Measurements from ENCODE around the gene MIEN1. TPM values are rescaled to one million over a fixed set of nuclear protein-coding genes. Genes with fewer than 3 reads are reported as not detected.

The MIEN1 gene
- total RNA-seq, 1 donor from 2014 or later: 38.9 TPM

- H3K27ac ChIP-seq (ENCODE audit: low read depth, low read length): peak overlapping the region; percentile 34
- no peak overlapping the region for H3K4me3 Mint-ChIP-seq (ENCODE audit: unreplicated experiment)
Measured at GRCh38 chr17:39754161-39754957, 24.0 kb upstream of the MIEN1 start.

GRCh38 chr17:39753514-39754160, 23.3 kb upstream of the MIEN1 start:
- H3K4me2 ChIP-seq (ENCODE audit: low read length): peak overlapping the region; percentile 91
- H2AFZ ChIP-seq (ENCODE audit: low read depth, low read length): peak overlapping the region; percentile 99
- peak overlapping the region; percentile 62 for H3K4me3 ChIP-seq (ENCODE audit: insufficient read depth, low read depth, low read length)
- peak overlapping the region; percentile 81 for H3K27ac Mint-ChIP-seq (ENCODE audit: unreplicated experiment)
- H3K4me3 Mint-ChIP-seq (ENCODE audit: unreplicated experiment): peak overlapping the region; percentile 62
- no peaks in the 10 kb centered on the region for H3K36me3 Mint-ChIP-seq (ENCODE audit: low read depth, unreplicated experiment)
- H3K9ac ChIP-seq (ENCODE audit: low read length): peak overlapping the region; percentile 79
- no peaks in the 10 kb centered on the region for H3K27me3 Mint-ChIP-seq (ENCODE audit: low read depth, unreplicated experiment)
- no peaks in the 10 kb centered on the region for H3K36me3 ChIP-seq (ENCODE audit: insufficient read depth, low read length)
- FAIRE-seq: no peak
- H3K4me1 ChIP-seq (ENCODE audit: insufficient read depth, low read length): peaks cover 19% of the 10 kb centered on the region
- no peaks in the 10 kb centered on the region for H3K9me3 ChIP-seq (ENCODE audit: insufficient read depth, low read depth, low read length)
- peaks cover 2% of the 10 kb centered on the region for H3K9me3 Mint-ChIP-seq (ENCODE audit: unreplicated experiment)
- H3K27me3 ChIP-seq (ENCODE audit: insufficient read depth, low read length): no peaks in the 10 kb centered on the region
- H3K4me1 Mint-ChIP-seq (ENCODE audit: low read depth, unreplicated experiment): peaks cover 41% of the 10 kb centered on the region
- no peaks in the 10 kb centered on the region for H3K79me2 ChIP-seq (ENCODE audit: insufficient read depth, low read length)
- no peak for DNase-seq (ENCODE audit: low read depth)
- no peaks in the 10 kb centered on the region for H4K20me1 ChIP-seq (ENCODE audit: insufficient read depth, low read length)
- TF ChIP-seq EZH2 (IDR thresholded peaks at IDR 0.05; ENCODE audit: insufficient read depth, low read length) (no peak), CTCF (IDR thresholded peaks at IDR 0.05; ENCODE audit: insufficient read depth, low read depth, low read length) (no peak)
- H3K27ac ChIP-seq (ENCODE audit: low read depth, low read length): peak overlapping the region; percentile 34

More at GRCh38 chr17:39754161-39754957, 24.0 kb upstream of the MIEN1 start:
- H2AFZ ChIP-seq (ENCODE audit: low read depth, low read length): peak overlapping the region; percentile 99
- no peaks in the 10 kb centered on the region for H3K9me3 ChIP-seq (ENCODE audit: insufficient read depth, low read depth, low read length)
- DNase-seq (ENCODE audit: low read depth): peak; percentile 46
- TF ChIP-seq EZH2 (IDR thresholded peaks at IDR 0.05; ENCODE audit: insufficient read depth, low read length) (no peak), CTCF (IDR thresholded peaks at IDR 0.05; ENCODE audit: insufficient read depth, low read depth, low read length) (peak; percentile 48)
- H3K4me3 ChIP-seq (ENCODE audit: insufficient read depth, low read depth, low read length): peak overlapping the region; percentile 62
- no peaks in the 10 kb centered on the region for H3K27me3 Mint-ChIP-seq (ENCODE audit: low read depth, unreplicated experiment)
- no peaks in the 10 kb centered on the region for H3K27me3 ChIP-seq (ENCODE audit: insufficient read depth, low read length)
- peak overlapping the region; percentile 88 for H3K27ac Mint-ChIP-seq (ENCODE audit: unreplicated experiment)
- peaks cover 19% of the 10 kb centered on the region for H3K4me1 ChIP-seq (ENCODE audit: insufficient read depth, low read length)
- FAIRE-seq: no peak
- H3K9ac ChIP-seq (ENCODE audit: low read length): peak overlapping the region; percentile 79
- no peaks in the 10 kb centered on the region for H3K36me3 ChIP-seq (ENCODE audit: insufficient read depth, low read length)
- H3K4me2 ChIP-seq (ENCODE audit: low read length): peak overlapping the region; percentile 91
- H3K79me2 ChIP-seq (ENCODE audit: insufficient read depth, low read length): no peaks in the 10 kb centered on the region
- H3K9me3 Mint-ChIP-seq (ENCODE audit: unreplicated experiment): peaks cover 2% of the 10 kb centered on the region
- no peaks in the 10 kb centered on the region for H4K20me1 ChIP-seq (ENCODE audit: insufficient read depth, low read length)
- peaks cover 46% of the 10 kb centered on the region for H3K4me1 Mint-ChIP-seq (ENCODE audit: low read depth, unreplicated experiment)
- H3K36me3 Mint-ChIP-seq (ENCODE audit: low read depth, unreplicated experiment): no peaks in the 10 kb centered on the region
